NB4 (cell line): ENCODE measurements around the gene RPL5.

ENCODE experiments used
- CTCF ChIP-seq: IDR thresholded peaks from one replicate; pipeline ENCODE4 v1.5.1; 2012; ENCODE audit warnings: low read depth, low read length
- MYC ChIP-seq: IDR thresholded peaks from 2 replicates; pipeline ENCODE4 v1.6.1; 2011; ENCODE audit warnings: low read depth, low read length
- POLR2A ChIP-seq: IDR thresholded peaks from 2 replicates; pipeline ENCODE4 v1.6.1; 2011; ENCODE audit warnings: mild to moderate bottlenecking; ENCODE audit not compliant: insufficient read length; ENCODE audit errors: extremely low read depth
- TF ChIP-seq, protein P1 (sequence below): IDR thresholded peaks from 2 replicates; pipeline ENCODE4 v1.6.1; 2011; ENCODE audit warnings: low read depth, low read length

GRCh38 chr1:92820024-92820423 is 11.8 kb upstream of the RPL5 start:
- TF ChIP-seq CTCF: no peak
- TF ChIP-seq POLR2A: no peak
- TF ChIP-seq, protein P1, sequence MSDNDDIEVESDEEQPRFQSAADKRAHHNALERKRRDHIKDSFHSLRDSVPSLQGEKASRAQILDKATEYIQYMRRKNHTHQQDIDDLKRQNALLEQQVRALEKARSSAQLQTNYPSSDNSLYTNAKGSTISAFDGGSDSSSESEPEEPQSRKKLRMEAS: no peak
- TF ChIP-seq MYC: no peak
